Measurements from ENCODE around the gene LRRC59.

The LRRC59 gene

GRCh38 chr17:50397111-50397918 lies at the start of gene LRRC59:
LRRC59 (minus strand) TSS chr17:50397523; CDS start chr17:50397317, 206 bp downstream.
- no peaks in the 10 kb centered on the region; the same call in 1 of the 2 replicates for H4K20me1 ChIP-seq (ENCODE audit: low read depth, low read length)
- H3K9ac ChIP-seq (ENCODE audit: low read length) = peak within 1 kb of the TSS; percentile 90
- peak; percentile 93 for TF ChIP-seq CTCF (IDR thresholded peaks at IDR 0.05; ENCODE audit: insufficient read depth, low read length, poor library complexity, severe bottlenecking)
- TF ChIP-seq EZH2phosphoT487 (conservative IDR thresholded peaks at IDR 0.05; ENCODE audit: low read length) = no peak
- peak within 1 kb of the TSS; percentile 88 for H3K4me2 ChIP-seq (ENCODE audit: low read depth, low read length, poor library complexity, severe bottlenecking)
- peaks cover 37% of the 10 kb centered on the region for H3K79me2 ChIP-seq (ENCODE audit: insufficient read depth, low read length)
- peak within 1 kb of the TSS; percentile 97 for H3K4me3 ChIP-seq (ENCODE audit: insufficient read depth, low read length, poor library complexity, severe bottlenecking)
- no peaks in the 10 kb centered on the region for H3K9me3 ChIP-seq (ENCODE audit: insufficient read depth, low read length)
- peaks cover 22% of the 10 kb centered on the region for H3K36me3 ChIP-seq (ENCODE audit: low read length)
- H3K9me2 ChIP-seq (replicated peaks; ENCODE audit: insufficient read depth, low read length) = no peaks in the 10 kb centered on the region
- peak within 1 kb of the TSS; percentile 33 for H3K27ac ChIP-seq (ENCODE audit: low read depth, low read length)
- no peaks in the 10 kb centered on the region for H3F3A ChIP-seq (ENCODE audit: insufficient read depth)
- no peaks in the 10 kb centered on the region for H3K27me3 ChIP-seq (ENCODE audit: low read length)
- H2AFZ ChIP-seq (ENCODE audit: low read depth, low read length, severe bottlenecking) = peak within 1 kb of the TSS; percentile 67

- H3K9ac ChIP-seq (ENCODE audit: low read length) = no peak overlapping the region
- H4K20me1 ChIP-seq (ENCODE audit: low read depth, low read length) = no peaks in the 10 kb centered on the region
- no peak overlapping the region for H3K4me3 ChIP-seq (ENCODE audit: insufficient read depth, low read length, poor library complexity, severe bottlenecking)
Measured at GRCh38 chr17:50445730-50446325, 48.5 kb upstream of the LRRC59 start.

GRCh38 chr17:50444841-50445715 lies 47.8 kb upstream of the LRRC59 start:
- no peaks in the 10 kb centered on the region for H3K79me2 ChIP-seq (ENCODE audit: insufficient read depth, low read length)
- H3K9ac ChIP-seq (ENCODE audit: low read length) = no peak overlapping the region
- no peaks in the 10 kb centered on the region for H4K20me1 ChIP-seq (ENCODE audit: low read depth, low read length)
- TF ChIP-seq CTCF (IDR thresholded peaks at IDR 0.05; ENCODE audit: insufficient read depth, low read length, poor library complexity, severe bottlenecking) = no peak
- TF ChIP-seq EZH2phosphoT487 (conservative IDR thresholded peaks at IDR 0.05; ENCODE audit: low read length) = no peak
- H2AFZ ChIP-seq (ENCODE audit: low read depth, low read length, severe bottlenecking) = no peak overlapping the region
- no peak overlapping the region for H3K4me2 ChIP-seq (ENCODE audit: low read depth, low read length, poor library complexity, severe bottlenecking)
- H3K27me3 ChIP-seq (ENCODE audit: low read length) = no peaks in the 10 kb centered on the region
- no peaks in the 10 kb centered on the region for H3K9me3 ChIP-seq (ENCODE audit: insufficient read depth, low read length)
- H3F3A ChIP-seq (ENCODE audit: insufficient read depth) = no peaks in the 10 kb centered on the region
- H3K4me3 ChIP-seq (ENCODE audit: insufficient read depth, low read length, poor library complexity, severe bottlenecking) = no peak overlapping the region
- no peaks in the 10 kb centered on the region for H3K36me3 ChIP-seq (ENCODE audit: low read length)
- H3K9me2 ChIP-seq (replicated peaks; ENCODE audit: insufficient read depth, low read length) = no peaks in the 10 kb centered on the region
- no peak overlapping the region for H3K27ac ChIP-seq (ENCODE audit: low read depth, low read length)

More at GRCh38 chr17:50445730-50446325, 48.5 kb upstream of the LRRC59 start:
- H3K27me3 ChIP-seq (ENCODE audit: low read length) = no peaks in the 10 kb centered on the region
- TF ChIP-seq CTCF (IDR thresholded peaks at IDR 0.05; ENCODE audit: insufficient read depth, low read length, poor library complexity, severe bottlenecking) = no peak
- no peak for TF ChIP-seq EZH2phosphoT487 (conservative IDR thresholded peaks at IDR 0.05; ENCODE audit: low read length)
- H3F3A ChIP-seq (ENCODE audit: insufficient read depth) = no peaks in the 10 kb centered on the region
- H2AFZ ChIP-seq (ENCODE audit: low read depth, low read length, severe bottlenecking) = no peak overlapping the region
- no peaks in the 10 kb centered on the region for H3K36me3 ChIP-seq (ENCODE audit: low read length)
- no peaks in the 10 kb centered on the region for H3K79me2 ChIP-seq (ENCODE audit: insufficient read depth, low read length)
- H3K9me2 ChIP-seq (replicated peaks; ENCODE audit: insufficient read depth, low read length) = no peaks in the 10 kb centered on the region
- no peaks in the 10 kb centered on the region for H3K9me3 ChIP-seq (ENCODE audit: insufficient read depth, low read length)
- H3K27ac ChIP-seq (ENCODE audit: low read depth, low read length) = no peak overlapping the region
- no peak overlapping the region for H3K4me2 ChIP-seq (ENCODE audit: low read depth, low read length, poor library complexity, severe bottlenecking)

Data from SU-DHL-6 (cell line).